ENCODE measurements around the gene RPL3. TPM values are rescaled to one million over a fixed set of nuclear protein-coding genes. Genes with fewer than 3 reads are reported as not detected.

The RPL3 gene
- polyA plus RNA-seq, 1 donor from 2014 or later, result 1,527 TPM

DNA sequence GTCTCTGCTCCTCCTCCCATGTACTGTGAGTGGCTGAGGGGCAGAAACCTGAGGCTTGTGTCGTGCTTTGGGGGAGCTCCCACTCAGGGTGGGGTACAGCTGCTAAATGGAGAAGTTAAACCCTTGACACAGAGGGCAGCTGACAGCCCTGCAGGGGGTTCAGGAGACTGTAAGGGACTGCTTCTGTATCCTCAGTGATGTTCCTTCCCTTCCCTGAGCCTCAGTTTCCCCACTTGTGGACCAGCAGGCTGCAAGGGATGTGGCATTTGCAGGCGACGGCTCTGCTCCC lies 46.0 kb upstream of the RPL3 start:
- Histone ChIP-seq H3K9ac (ENCODE audit: low read length) (no peak overlapping the region), H3K9me2 (ENCODE audit: insufficient read depth, low read length) (no peaks in the 10 kb centered on the region), H3K9me3 (ENCODE audit: low read length) (no peaks in the 10 kb centered on the region), H3K4me2 (ENCODE audit: low read length) (no peak overlapping the region), H3K4me3 (ENCODE audit: low read length) (no peak overlapping the region), H4K20me1 (ENCODE audit: insufficient read depth) (no peaks in the 10 kb centered on the region), H3K79me2 (replicated peaks; ENCODE audit: insufficient read depth, low read length) (no peaks in the 10 kb centered on the region), H3K27me3 (ENCODE audit: insufficient read depth, low read depth, low read length) (no peaks in the 10 kb centered on the region), H3K27ac (ENCODE audit: low read length) (no peak overlapping the region), H3K36me3 (ENCODE audit: insufficient read depth, low read length) (no peaks in the 10 kb centered on the region), H3F3A (ENCODE audit: insufficient read depth, low read length, poor library complexity, severe bottlenecking) (no peaks in the 10 kb centered on the region), H2AFZ (ENCODE audit: low read depth, low read length) (no peak overlapping the region)
- TF ChIP-seq MXI1 (conservative IDR thresholded peaks at IDR 0.05; ENCODE audit: poor library complexity, severe bottlenecking) (no peak), TAF1 (IDR thresholded peaks at IDR 0.05; ENCODE audit: low read depth) (no peak)
- TF ChIP-seq, protein P1, sequence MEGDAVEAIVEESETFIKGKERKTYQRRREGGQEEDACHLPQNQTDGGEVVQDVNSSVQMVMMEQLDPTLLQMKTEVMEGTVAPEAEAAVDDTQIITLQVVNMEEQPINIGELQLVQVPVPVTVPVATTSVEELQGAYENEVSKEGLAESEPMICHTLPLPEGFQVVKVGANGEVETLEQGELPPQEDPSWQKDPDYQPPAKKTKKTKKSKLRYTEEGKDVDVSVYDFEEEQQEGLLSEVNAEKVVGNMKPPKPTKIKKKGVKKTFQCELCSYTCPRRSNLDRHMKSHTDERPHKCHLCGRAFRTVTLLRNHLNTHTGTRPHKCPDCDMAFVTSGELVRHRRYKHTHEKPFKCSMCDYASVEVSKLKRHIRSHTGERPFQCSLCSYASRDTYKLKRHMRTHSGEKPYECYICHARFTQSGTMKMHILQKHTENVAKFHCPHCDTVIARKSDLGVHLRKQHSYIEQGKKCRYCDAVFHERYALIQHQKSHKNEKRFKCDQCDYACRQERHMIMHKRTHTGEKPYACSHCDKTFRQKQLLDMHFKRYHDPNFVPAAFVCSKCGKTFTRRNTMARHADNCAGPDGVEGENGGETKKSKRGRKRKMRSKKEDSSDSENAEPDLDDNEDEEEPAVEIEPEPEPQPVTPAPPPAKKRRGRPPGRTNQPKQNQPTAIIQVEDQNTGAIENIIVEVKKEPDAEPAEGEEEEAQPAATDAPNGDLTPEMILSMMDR (IDR thresholded peaks at IDR 0.05; ENCODE audit: poor library complexity, severe bottlenecking), result no peak

DNA sequence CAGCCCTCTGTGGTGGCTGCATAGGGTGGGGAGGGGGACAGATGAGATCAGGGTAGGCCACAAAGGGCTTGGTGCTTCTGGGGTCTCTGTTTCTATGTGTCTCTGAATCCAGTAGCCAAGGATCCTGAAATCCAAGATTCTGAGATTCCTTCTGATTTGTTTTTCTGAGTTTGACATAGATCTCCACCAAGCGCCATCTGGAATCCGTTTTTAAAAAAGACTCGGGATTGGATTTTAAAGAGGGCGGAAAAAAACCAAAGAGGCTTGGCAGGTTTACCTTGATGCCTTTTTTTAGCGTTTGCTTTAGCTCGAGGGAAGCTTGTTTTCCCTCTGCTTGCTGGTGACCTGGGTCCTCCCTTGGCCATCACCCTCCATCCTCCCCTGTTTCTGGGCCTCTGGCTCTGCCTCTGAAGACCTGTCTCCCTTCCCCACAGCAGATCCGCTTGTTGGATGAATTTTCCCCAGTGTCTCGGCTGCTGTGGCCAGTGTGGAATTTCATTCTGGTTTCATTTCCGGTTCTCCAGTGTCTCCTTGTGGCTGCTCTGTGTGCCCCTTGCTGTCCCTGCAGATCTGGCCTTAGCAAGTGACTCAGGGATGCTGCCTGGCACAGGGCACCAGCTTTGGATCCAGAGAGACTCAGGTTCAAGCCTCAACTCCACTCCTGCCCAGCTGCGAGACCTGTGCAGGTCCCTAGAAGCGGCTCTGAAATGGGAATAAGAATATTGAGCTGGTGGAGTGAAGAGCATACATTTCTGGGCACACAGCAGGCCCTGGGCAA lies 45.5 kb upstream of the RPL3 start:
- Histone ChIP-seq H3K79me2 (replicated peaks; ENCODE audit: insufficient read depth, low read length) (no peaks in the 10 kb centered on the region), H3F3A (ENCODE audit: insufficient read depth, low read length, poor library complexity, severe bottlenecking) (no peaks in the 10 kb centered on the region), H3K9me3 (ENCODE audit: low read length) (no peaks in the 10 kb centered on the region), H3K27ac (ENCODE audit: low read length) (no peak overlapping the region), H3K4me2 (ENCODE audit: low read length) (no peak overlapping the region), H3K36me3 (ENCODE audit: insufficient read depth, low read length) (no peaks in the 10 kb centered on the region), H3K9me2 (ENCODE audit: insufficient read depth, low read length) (no peaks in the 10 kb centered on the region), H2AFZ (ENCODE audit: low read depth, low read length) (no peak overlapping the region), H4K20me1 (ENCODE audit: insufficient read depth) (no peaks in the 10 kb centered on the region), H3K27me3 (ENCODE audit: insufficient read depth, low read depth, low read length) (no peaks in the 10 kb centered on the region), H3K9ac (ENCODE audit: low read length) (no peak overlapping the region), H3K4me3 (ENCODE audit: low read length) (no peak overlapping the region)
- TF ChIP-seq POLR2AphosphoS5 (IDR thresholded peaks at IDR 0.05) (no peak), EZH2 (IDR thresholded peaks at IDR 0.05; ENCODE audit: borderline replicate concordance, insufficient read depth, low read length, poor library complexity, severe bottlenecking) (no peak), SMC3 (conservative IDR thresholded peaks at IDR 0.05; ENCODE audit: poor library complexity) (no peak), MXI1 (conservative IDR thresholded peaks at IDR 0.05; ENCODE audit: poor library complexity, severe bottlenecking) (no peak), TAF1 (IDR thresholded peaks at IDR 0.05; ENCODE audit: low read depth) (no peak), EP300 (conservative IDR thresholded peaks at IDR 0.05; ENCODE audit: poor library complexity, severe bottlenecking) (no peak), RAD21 (conservative IDR thresholded peaks at IDR 0.05) (no peak)
- TF ChIP-seq, protein P1 (IDR thresholded peaks at IDR 0.05; ENCODE audit: poor library complexity, severe bottlenecking), result no peak
- TF ChIP-seq, protein P2, sequence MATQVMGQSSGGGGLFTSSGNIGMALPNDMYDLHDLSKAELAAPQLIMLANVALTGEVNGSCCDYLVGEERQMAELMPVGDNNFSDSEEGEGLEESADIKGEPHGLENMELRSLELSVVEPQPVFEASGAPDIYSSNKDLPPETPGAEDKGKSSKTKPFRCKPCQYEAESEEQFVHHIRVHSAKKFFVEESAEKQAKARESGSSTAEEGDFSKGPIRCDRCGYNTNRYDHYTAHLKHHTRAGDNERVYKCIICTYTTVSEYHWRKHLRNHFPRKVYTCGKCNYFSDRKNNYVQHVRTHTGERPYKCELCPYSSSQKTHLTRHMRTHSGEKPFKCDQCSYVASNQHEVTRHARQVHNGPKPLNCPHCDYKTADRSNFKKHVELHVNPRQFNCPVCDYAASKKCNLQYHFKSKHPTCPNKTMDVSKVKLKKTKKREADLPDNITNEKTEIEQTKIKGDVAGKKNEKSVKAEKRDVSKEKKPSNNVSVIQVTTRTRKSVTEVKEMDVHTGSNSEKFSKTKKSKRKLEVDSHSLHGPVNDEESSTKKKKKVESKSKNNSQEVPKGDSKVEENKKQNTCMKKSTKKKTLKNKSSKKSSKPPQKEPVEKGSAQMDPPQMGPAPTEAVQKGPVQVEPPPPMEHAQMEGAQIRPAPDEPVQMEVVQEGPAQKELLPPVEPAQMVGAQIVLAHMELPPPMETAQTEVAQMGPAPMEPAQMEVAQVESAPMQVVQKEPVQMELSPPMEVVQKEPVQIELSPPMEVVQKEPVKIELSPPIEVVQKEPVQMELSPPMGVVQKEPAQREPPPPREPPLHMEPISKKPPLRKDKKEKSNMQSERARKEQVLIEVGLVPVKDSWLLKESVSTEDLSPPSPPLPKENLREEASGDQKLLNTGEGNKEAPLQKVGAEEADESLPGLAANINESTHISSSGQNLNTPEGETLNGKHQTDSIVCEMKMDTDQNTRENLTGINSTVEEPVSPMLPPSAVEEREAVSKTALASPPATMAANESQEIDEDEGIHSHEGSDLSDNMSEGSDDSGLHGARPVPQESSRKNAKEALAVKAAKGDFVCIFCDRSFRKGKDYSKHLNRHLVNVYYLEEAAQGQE (IDR thresholded peaks at IDR 0.05; ENCODE audit: borderline replicate concordance), result no peak
